ENCODE results near the gene ASIC4. TPM values are rescaled to one million over a fixed set of nuclear protein-coding genes. Genes with fewer than 3 reads are reported as not detected.

Gene ASIC4
- total RNA-seq, 1 experiment from 2014 or later = not detected

DNA sequence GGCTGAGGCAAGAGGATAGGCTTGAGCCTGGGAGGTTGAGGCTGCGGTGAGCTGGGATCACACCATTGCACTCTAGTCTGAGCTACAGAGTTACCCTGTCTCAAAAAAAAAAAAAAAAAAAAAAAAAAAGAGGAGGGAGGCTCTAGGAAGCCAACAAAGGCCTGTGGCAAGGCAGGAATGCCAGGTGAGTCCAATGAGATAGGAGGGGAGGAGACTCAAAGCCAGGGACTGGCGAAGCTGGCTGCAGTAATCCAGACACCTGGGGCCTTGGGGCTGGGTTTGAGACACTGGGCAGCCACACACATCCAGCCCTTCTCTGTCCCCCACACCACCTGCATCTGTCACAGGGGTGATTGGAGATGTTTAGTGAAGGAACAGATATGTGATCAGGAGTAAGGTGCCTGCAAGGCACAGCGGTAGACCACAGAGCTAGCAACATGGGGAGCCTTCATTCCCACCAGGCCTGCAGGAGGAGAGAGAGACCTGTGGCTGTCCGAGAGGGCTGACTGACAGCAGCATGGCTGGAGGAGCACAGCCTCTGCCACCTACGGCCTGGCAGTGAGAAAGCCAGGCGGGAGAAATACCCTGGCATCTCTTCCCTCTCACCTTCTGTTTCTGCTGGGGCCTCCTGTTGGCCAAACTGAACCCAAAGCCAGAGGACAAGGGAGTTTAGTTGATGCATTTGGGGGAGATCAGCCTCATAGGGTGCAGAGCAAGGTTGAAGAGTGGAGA is 19.8 kb downstream of the ASIC4 start:
- H3K27ac Mint-ChIP-seq (ENCODE audit: low read depth, unreplicated experiment) = no peak overlapping the region
- H3K9me3 Mint-ChIP-seq (ENCODE audit: unreplicated experiment) = no peaks in the 10 kb centered on the region
- peaks cover 26% of the 10 kb centered on the region for H3K27me3 Mint-ChIP-seq (ENCODE audit: insufficient read depth, unreplicated experiment)
- ChIA-PET POLR2A (interaction anchor here (1.1 kb wide), 1 partner anchor 10 kb away, joined by 3 read pairs; the partner anchor contains the start of genes CHPF and TMEM198), CTCF (interaction anchor here (0.6 to 11.3 kb wide), 6 partner anchors 57 to 280 kb away, joined by 3 to 287 read pairs (median 3); partner anchors contain the start of gene TUBA4A)
- H3K4me1 Mint-ChIP-seq (ENCODE audit: insufficient read depth, unreplicated experiment) = no peaks in the 10 kb centered on the region
- DNase-seq (ENCODE audit: unreplicated experiment) = no peak
- BruUV-seq (replicated peaks) = no TSS peak
- TF ChIP-seq, protein P1, sequence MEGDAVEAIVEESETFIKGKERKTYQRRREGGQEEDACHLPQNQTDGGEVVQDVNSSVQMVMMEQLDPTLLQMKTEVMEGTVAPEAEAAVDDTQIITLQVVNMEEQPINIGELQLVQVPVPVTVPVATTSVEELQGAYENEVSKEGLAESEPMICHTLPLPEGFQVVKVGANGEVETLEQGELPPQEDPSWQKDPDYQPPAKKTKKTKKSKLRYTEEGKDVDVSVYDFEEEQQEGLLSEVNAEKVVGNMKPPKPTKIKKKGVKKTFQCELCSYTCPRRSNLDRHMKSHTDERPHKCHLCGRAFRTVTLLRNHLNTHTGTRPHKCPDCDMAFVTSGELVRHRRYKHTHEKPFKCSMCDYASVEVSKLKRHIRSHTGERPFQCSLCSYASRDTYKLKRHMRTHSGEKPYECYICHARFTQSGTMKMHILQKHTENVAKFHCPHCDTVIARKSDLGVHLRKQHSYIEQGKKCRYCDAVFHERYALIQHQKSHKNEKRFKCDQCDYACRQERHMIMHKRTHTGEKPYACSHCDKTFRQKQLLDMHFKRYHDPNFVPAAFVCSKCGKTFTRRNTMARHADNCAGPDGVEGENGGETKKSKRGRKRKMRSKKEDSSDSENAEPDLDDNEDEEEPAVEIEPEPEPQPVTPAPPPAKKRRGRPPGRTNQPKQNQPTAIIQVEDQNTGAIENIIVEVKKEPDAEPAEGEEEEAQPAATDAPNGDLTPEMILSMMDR (IDR thresholded peaks at IDR 0.05; ENCODE audit: unreplicated experiment) = no peak
- H3K4me3 Mint-ChIP-seq (ENCODE audit: unreplicated experiment) = no peak overlapping the region
- H3K36me3 Mint-ChIP-seq (ENCODE audit: insufficient read depth, unreplicated experiment) = peaks cover 14% of the 10 kb centered on the region
- intact Hi-C loops (cut with micrococcal nuclease) = no loop called here

DNA sequence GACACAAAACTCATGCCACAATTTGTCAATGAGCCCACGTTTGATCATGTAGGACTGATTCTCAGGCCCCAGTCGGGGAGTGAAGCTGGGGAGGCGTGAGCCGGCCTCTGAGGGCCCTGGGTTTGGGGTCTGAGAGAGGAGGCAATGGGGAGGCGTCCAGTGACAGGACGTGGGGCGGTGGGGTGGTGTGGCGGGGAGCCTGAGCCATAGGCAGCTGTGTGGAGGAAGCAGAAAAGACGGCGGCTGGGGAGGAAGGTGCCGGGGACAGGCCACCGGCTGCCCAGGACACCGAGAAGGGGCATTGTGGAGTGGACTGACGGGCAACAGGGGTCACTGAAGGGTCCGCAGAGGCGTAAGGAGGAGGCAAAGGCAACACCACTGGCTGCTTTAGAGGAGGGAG is 22.1 kb downstream of the ASIC4 start:
- DNase-seq (ENCODE audit: unreplicated experiment) = no peak
- intact Hi-C loops (cut with micrococcal nuclease) = no loop called here
- Mint-ChIP-seq H3K27ac (ENCODE audit: low read depth, unreplicated experiment) (no peak overlapping the region), H3K4me3 (ENCODE audit: unreplicated experiment) (no peak overlapping the region), H3K27me3 (ENCODE audit: insufficient read depth, unreplicated experiment) (peaks cover 3% of the 10 kb centered on the region), H3K36me3 (ENCODE audit: insufficient read depth, unreplicated experiment) (peaks cover 33% of the 10 kb centered on the region), H3K4me1 (ENCODE audit: insufficient read depth, unreplicated experiment) (no peaks in the 10 kb centered on the region), H3K9me3 (ENCODE audit: unreplicated experiment) (no peaks in the 10 kb centered on the region)
- ChIA-PET POLR2A (no interaction called here), CTCF (interaction anchor here (0.7 to 0.9 kb wide), 2 partner anchors 107 to 133 kb away, joined by 3 read pairs; no protein-coding TSS in a partner anchor)
- BruUV-seq (replicated peaks) = no TSS peak
- TF ChIP-seq, protein P1 (IDR thresholded peaks at IDR 0.05; ENCODE audit: unreplicated experiment) = no peak

DNA sequence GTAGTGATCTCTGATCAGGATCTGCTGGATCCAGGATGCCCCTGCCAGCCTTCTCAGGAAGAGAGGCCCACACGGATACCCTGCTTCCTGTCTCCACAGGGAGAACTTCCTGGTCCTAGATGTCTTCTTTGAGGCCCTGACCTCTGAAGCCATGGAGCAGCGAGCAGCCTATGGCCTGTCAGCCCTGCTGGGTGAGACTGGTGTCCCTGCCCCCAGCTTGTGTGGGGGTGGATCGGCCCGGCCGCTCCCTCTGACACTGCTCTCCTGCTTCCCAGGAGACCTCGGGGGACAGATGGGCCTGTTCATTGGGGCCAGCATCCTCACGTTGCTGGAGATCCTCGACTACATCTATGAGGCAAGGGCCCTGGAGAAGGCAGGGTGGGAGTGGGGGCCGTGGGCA is 22.7 kb downstream of the ASIC4 start:
- Mint-ChIP-seq H3K27ac (ENCODE audit: low read depth, unreplicated experiment) (no peak overlapping the region), H3K4me1 (ENCODE audit: insufficient read depth, unreplicated experiment) (no peaks in the 10 kb centered on the region), H3K27me3 (ENCODE audit: insufficient read depth, unreplicated experiment) (no peaks in the 10 kb centered on the region), H3K4me3 (ENCODE audit: unreplicated experiment) (no peak overlapping the region), H3K9me3 (ENCODE audit: unreplicated experiment) (no peaks in the 10 kb centered on the region), H3K36me3 (ENCODE audit: insufficient read depth, unreplicated experiment) (peaks cover 36% of the 10 kb centered on the region)
- intact Hi-C loops (cut with micrococcal nuclease) = no loop called here
- no TSS peak for BruUV-seq (replicated peaks)
- ChIA-PET CTCF (interaction anchor here (0.7 to 1.1 kb wide), 2 partner anchors 35 to 134 kb away, joined by 3 read pairs; partner anchors contain the start of gene INHA), POLR2A (no interaction called here)
- TF ChIP-seq, protein P1 (IDR thresholded peaks at IDR 0.05; ENCODE audit: unreplicated experiment) = no peak
- no peak for DNase-seq (ENCODE audit: unreplicated experiment)

DNA sequence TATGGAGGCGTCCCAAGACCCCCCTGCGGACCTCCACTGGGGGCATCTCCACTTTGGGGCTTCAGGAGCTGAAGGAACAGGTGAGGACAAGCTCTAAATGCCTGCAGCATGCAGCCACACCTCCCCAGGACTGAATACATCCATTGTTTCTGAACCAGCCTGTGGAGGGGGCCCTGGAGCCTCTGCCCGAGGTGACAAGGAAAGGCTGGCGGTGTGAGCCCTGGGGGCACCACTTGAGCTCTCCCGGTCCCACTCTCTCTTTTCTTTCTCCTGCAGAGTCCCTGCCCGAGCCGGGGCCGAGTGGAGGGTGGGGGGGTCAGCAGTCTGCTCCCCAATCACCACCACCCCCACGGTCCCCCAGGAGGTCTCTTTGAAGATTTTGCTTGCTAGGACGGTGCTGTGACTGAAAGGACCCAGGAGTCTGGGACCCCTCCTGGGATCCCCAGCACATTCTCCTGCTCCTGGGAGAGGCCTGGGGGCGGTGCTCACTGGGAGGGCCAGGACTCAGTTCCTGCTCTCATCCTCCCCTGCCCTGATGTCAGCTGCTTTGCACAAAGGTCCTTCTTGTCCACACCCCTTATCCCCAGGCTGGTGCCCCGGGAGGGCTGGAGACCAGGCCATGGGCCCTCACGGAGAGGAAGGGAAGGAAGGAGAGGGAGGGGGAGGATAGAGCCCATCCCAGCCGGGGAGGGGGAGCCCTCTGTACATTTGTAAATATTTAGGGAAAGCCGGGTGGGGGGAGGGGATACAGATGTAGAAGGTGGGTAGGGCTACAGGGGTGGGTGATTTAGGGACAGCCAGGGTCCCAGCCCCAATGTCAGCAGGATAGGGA is 23.6 kb downstream of the ASIC4 start:
- POLR2A ChIA-PET = interaction anchor here (1.2 kb wide), 1 partner anchor 59 kb away, joined by 4 read pairs; the partner anchor contains the start of gene STK11IP
- no peak for DNase-seq (ENCODE audit: unreplicated experiment)
- CTCF ChIA-PET = interaction anchor here (1.1 to 1.7 kb wide), 3 partner anchors 34 to 135 kb away, joined by 3 to 9 read pairs (median 4); partner anchors contain the start of gene INHA
- Mint-ChIP-seq H3K36me3 (ENCODE audit: insufficient read depth, unreplicated experiment) (peaks cover 36% of the 10 kb centered on the region), H3K9me3 (ENCODE audit: unreplicated experiment) (no peaks in the 10 kb centered on the region), H3K4me3 (ENCODE audit: unreplicated experiment) (no peak overlapping the region), H3K4me1 (ENCODE audit: insufficient read depth, unreplicated experiment) (peaks cover 6% of the 10 kb centered on the region), H3K27ac (ENCODE audit: low read depth, unreplicated experiment) (no peak overlapping the region), H3K27me3 (ENCODE audit: insufficient read depth, unreplicated experiment) (no peaks in the 10 kb centered on the region)
- intact Hi-C loops (cut with micrococcal nuclease) = no loop called here
- TF ChIP-seq, protein P1 (IDR thresholded peaks at IDR 0.05; ENCODE audit: unreplicated experiment) = no peak
- BruUV-seq (replicated peaks) = no TSS peak
